Activated T-helper 1 cell treated with Interleukin-2 at 50 U/mL for 16 hours (primary cell): ENCODE measurements around the gene PNKP.

Experiments
- DNase-seq: peaks from one replicate; pipeline ENCODE4 v3.0.0-alpha.2; 2020; ENCODE audit warnings: low read depth

PNKP gene

DNA sequence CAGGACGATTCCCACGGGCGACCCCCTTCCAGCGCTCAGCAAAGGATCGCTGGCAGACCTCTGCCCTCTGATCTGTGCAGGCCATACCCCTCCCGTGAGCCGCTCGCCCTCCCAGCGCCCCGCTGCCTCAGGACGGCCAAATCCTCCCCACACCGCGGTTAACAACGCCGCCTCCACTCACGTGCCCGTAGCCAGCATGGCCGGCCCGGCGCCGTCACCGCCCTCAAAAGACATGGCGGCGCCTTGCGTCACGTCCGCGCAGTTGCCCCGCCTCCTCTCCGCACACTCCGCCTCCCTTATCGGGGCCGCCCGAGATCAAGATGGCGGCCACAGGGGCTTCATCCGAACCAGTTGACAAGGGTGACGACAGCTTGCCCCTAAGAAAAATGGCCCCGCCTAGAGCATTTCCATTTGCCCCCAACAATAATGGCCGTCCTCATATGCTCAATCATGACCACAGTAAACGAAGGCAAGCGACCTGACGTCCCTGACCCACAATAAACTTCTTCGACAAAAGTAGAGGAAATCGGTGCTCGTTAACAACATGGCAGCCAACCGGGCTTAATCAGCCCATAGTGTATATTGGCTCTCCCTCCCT lies 9.1 kb upstream of the PNKP start:
- peak; percentile 96 for DNase-seq

DNA sequence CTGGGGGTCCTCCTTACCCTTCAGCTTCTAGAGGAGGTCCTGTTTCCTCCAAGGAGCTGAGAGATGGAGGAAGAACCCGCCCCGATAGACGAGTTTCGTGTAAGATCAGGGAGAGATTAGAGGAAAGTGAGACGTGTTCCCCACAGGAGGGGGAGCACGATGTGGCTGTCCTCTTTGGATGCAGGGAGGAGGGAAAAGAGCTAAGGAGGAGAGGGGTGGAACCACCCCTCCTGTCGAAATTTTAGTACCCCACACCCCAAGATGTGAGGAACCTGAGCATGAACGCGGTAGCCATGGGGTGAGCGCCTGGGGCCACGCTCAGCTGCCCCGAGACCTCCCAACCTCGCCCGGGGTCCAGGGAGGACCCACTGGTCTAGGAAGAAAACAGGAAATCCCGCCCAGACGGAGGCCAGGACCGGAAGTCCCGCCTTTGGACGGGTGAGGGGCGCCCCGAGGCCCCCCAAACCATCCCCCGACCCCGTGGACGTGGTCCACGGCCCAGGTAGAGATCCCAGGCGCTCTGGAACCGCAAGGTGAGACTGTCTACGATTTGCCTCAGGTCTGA lies 8.6 kb upstream of the PNKP start:
- peak; percentile 41 for DNase-seq

DNA sequence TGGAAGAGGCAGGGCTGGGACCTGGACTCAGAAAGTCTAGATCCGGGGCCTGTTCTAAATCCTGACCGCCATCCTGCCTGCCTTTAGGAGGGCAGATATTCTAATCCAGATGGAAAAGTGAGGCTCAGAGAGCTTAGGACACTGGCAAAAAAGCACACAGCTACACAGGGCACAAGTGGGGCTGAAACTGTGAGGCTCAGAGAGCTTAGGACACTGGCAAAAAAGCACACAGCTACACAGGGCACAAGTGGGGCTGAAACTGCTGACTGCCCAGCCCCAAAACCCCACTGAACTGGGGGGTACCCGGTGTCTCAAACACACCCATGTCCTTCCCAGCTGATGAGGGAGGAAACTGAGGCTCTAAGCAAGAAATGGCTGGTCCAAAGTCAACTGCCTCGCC lies 7.8 kb upstream of the PNKP start:
- DNase-seq: no peak

DNA sequence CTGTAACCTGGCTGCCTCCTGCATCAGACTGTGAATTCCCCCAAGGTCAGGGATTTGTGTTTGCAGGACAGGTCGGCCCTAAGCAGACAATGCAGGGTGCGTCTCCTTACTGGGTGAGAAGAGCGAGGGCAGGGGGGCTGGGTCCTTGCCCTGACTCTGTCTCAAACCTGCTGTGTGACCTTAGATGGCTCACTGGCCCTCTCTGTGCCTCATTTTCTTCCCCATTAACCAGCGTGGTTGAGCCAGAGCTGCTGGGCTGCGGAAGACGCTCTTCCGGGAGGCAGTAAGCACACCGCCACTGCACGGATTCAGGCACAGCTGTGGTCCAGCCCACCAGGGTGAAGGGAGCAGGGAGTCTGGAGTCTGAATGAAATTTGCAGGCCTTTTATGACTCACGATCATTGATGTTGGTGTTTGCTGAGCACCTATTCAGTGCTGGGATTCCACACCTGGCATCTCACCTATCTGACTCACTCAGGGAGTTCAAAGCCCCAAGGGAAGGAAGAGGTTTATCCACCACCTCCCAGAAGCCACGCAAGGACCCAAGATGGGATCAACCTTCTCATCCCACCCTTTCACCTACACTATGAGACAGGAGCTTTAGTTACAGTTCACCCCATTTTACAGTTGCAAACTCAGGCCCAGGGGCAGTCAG lies 7.3 kb upstream of the PNKP start:
- no peak for DNase-seq

DNA sequence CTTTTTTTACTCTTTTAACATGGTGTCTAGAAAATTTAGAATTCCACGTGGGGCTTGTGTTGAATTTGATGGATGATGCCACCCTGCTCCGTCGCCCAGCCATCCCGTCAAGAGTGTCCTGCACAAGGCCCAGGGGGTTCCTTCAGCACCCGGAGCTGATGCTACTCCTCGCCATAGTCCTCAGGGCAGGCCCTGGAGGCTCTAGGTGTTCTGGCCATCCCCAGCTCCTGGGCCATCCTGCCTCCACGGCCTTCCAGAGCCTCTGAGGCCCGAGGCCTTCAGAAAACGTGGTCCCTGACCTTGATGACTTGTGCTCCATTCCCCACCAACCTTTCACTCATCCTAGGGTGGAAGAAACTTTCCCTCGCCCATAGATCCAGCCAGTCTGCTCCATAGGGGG lies 6.5 kb upstream of the PNKP start:
- DNase-seq: no peak

DNA sequence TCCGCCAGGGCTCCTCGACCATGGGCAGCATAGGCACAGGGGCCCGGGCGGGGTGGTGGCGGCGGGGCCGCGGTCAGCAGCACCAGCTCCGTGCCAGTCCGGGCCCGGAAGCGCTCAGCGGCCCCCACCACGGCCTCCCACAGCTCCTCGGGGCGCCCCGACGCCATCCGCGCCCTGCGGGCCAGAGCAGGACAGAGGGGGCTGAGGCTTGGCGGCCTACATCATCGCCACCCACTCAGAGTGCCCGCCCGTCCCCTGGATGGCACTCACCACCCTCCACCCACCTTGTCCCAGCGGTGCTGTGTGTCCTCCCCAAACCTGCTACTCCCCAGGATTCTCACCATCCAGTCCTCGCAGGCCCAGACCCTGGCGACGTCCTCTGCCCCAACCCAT lies 5.7 kb upstream of the PNKP start:
- no peak for DNase-seq

DNA sequence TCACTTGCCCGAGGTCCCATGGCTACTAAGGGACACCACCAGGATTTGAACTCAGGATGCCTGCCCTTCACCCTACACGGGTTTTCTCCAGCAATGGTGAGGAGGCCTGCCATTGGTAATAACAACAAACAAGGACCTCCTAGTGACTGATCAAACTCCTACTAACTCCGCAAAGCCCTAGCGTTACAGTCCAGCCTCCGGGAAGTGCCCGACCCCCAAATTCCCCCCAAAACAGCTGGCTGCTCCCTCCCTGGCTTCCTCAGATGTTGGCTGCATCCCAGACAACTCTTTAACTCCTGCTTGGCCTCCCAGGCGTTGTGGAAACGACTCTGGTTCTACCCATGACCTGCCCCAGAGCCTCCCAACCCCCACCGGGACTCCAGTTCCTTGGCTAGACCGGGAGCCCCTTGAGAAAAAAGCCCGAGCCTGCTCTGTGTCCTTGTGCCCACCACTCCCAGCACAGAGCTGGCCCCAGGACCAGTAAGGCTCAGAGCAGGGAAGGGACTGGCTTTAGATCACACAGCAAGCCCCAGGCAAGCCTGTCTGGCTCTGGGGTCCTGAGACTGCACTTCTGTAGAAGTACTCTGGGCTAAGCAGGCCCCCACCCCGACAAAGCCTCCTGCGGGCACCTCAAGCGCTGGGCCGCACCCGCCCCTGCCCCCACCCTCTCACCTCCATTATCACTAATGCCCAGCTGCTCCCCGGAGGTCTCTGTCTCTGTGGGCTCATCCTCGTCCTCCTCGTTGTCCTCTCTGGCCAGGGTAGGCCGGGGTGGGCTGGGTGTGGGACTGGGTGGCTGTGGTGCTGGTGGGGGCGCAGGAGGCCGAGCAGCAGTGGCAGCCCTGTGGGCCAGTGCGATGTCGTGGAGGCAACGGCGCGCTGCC lies 5.1 kb upstream of the PNKP start:
- DNase-seq: no peak

DNA sequence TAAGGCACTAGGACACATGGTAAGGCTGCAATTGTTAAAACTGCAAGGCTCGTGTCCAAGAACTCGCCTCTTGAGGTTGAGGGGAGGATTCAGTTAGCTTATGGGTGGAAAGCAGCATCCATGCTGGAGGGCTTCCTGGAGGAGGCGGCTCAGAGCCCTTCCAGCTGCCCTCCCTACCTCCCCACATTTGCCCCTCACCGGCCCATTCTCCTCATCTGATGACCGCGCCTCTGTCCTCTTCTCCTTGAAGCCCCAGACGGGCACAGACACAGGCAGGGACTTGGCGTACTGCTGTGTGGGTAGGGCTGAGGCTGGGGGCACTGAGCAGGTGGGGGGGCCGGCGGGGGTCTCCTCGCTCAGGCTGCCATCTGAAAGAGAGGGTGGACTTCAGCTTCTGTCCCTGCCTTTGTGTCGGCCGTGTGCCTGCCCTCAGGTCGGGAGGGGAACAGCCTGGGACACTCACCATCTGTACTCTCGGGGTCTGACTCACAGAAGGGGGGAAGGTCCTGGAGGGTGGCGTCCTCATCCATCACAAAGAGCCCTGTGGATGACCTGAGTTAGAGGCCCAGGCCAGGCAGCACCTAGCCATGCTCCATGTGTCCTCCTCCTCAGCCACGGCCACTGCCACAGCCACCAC lies 4.1 kb upstream of the PNKP start:
- DNase-seq: no peak

DNA sequence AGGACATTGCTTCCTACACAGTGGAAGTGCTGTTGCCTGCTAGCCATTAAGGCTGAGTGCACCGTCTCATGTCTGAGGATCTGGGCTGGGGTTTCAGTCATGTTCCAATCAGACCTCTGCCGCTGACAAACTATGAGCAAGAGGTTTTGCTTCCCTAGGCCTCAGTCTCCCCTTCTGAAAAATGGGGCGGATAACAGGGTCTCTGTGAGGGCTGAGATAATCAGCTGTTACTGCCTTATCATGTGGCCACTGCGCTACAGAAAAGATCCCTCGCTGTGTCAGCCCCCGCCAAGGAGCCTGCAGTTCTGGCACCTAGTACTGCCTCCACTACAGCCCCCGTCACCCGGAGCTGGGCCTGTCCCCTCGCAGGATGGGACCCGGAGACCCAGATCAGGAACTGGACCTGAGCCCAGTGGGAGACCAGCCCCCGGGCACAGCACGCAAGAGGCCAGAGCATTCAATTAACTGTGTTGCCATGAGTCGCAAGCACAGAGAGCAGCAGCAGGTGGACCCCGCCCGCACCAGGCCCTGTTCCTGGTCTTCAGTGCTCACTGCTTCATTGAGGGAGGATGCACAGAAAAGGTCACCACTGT lies 3.0 kb upstream of the PNKP start:
- no peak for DNase-seq

DNA sequence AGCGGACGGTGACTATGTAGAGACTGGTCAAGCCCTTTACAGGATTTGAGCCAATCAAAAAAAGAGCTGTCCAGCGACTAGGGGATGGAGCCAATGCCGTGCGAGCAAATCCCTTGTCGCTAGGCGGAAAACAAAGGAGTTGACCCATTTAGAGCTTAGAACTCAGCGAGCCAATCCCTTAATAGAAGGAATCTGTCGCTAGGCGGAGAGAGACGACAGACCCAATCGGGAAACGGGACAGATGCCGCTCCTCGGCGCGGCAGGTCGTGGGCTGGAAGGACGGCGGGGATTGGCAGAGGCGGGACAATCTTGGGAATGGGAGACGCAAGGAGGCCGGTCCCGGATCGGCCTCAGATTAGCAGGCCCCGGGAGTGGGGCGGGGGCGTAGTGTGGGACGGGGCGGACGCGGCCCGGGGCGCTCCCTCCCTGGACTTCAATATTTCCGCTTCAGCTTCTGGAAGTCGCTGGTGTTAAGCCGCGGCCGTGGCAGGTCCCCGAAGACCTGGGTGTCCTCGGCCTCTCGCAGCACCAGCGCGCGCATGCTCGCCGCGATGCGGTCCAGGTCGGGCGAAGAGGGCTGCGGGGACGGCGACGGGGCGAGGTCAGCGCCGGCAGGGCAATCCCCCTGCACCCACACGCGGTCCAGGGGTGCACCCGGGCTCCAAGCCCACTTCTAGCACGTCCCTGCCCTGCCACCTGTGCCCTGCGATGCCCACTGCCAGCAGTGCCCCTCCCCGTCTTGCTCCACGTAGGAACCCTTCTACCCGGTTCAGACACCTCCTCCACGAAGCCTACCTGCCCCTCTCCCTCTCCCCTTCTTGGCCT lies 2.3 kb upstream of the PNKP start:
- DNase-seq: peak; percentile 81

DNA sequence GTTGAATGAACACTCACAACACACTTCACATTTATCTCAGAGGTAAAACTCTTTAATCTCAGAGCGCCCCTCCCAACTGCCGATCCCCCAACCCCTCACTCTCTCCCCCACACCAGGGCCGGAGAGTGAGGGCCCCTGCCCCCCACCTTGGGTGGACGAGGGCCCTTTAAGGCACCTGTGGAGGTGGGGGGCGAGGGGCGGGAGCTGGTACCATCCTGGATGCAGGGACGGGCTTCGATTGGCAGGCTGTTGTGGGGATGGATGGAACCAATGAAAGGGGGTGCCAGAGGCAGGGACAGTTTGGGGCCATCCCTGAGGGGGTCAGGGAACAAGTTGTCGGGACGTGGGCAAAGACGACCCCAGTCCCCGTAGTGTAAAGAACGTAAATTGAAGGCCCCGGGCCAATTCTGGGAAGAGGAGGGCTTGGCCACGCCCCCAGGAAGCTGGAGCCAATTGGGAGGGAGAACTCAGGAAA lies 1.7 kb upstream of the PNKP start:
- no peak for DNase-seq

DNA sequence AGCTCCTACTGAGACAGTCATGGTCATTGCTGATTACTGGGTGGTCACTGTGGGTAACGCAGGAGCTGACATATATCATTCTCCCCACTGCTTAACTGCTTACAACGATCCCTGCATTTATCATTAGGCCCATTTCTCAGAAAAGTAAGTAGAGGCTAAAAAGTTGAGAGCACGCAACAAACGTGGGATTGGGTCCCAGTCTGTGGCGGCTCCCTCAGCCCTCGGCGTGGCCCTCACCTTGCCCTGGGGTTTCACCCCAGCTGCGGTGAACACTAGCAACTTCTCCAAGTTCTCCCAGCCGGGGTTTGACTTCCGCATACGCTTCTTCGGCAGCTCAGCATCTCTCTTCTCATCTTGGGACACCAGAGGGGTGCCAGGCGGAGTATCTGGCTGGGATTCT lies 2.5 kb downstream of the PNKP start:
- DNase-seq: no peak

DNA sequence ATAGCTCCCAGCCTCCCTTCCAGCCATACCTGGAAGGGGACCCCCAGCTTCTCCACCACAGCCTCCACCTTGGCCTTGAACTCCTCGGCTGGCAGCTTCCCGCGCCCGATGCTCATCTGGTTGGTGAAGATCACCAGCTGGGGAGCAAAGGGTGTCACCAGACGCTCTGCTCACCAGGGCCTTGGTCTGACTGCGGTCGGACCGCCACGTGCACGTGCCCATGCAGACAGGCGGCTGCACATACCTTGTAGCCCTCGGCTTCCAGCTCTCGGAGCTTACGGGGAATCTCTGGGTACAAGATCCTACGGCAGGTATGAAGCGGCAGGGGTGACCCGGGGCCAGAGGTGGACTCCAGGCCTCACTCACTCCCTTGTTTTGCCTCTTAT lies 3.4 kb downstream of the PNKP start:
- no peak for DNase-seq

DNA sequence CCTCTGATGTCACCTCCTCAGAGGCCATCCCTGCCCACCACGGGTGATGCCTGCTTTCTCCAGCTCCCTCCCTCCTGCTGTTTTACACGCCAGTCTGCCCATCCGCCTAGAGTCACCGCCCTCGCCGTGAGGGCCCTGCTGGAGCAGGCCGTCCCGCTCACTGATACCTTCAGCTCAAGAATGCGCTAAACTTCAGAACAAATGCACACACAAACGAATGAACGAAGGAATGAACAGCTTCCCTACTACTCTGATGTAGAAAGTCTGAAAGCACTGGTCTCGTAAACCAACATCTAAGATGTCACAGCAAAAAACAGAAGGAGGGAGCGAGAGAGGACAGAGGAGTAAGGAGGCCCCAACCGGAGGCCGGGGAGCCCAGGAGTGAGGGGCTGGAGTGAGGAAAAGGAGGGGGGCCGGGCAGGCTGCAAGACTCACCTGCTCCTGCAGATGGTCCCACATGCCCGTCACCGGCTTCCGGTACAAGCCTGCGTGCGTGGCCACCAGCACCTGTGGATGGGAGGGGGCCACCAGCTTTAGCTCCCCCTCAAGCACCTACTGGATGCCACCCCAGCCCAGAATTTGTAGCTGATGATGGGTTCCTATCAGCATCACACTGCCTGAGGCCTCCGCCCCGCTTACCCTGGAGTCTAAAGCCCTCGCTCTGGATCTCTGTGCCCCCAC lies 4.0 kb downstream of the PNKP start:
- DNase-seq: no peak

DNA sequence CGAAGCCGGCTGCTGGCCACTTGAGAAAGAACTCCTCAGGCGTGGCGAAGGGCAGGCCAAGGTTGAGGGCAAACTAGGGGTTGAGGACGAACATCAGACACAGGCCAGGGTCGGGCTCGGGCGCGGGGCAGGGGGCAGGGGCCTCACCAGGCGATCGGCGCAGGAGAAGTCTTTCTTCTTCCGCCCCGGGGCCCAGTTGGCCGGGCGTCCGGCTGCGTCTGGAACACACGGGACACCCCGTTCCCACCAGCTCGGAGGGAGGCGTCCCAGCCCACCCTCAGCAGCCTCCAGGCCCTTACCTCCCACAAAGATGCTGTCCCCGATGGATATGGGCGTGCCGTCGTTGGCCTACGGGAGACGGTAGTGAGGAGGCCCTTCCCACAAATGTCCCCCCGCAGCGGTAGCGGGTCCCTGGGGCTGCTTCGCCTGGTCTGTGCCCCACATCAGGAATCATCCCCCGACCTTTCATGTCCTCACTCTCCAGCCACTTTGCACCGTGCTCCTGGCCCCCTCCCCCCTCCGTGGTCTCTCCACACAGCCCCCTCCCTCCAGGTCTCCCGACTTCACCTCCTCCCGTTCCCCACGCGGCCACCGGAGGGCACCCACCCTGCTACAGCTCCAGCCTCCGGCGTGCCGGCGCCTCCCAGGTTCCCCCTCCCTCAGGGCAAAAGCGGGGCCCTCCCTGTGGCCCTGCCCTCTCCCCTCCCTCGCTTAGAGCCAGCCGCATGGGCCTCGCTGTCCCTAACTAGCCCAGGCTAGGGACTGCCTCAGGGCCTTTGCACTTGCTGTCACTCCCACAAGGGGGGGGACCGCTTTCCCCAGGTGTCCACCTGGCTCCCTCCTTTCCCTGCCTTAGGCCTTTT lies 4.8 kb downstream of the PNKP start:
- no peak for DNase-seq

DNA sequence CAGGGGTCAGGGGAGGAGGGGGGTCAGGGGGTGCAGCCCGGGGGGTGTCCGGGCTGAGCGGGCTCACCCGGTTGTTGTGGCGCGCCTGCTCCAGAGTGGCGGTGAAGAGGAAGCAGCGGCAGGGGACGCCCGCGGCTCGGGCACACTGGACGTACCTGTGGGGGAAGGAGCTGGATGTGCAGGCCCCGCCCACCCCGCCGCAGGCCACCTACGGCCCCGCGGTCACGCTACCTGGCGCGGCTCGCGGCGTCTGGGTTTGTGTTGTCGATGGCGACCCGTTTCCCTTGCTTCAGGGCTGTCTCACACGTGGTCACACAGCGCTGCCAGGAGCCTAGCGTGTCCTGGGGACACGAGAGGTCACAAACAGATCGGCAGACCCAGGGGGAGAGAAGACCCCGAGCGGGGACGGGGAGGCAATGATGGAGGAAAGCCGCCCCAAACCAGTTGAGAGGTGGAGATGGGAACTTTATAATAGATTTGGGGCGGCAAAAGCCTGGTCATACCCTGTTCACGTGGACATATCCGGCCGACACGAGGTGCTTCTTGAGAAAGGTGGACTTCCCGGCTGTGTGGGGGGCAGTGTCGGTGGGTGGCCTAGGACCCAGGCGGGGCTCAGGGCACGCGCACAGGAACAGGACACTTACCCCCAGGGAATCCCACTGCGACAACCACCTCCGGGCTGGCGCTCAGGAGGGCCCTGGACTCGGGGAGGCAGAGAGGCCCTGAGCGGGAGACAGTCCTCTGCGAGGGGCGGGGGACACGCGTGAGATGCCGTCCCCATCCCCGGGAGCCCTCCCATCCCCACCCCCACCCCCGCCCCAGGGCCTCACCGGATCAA lies 5.6 kb downstream of the PNKP start:
- DNase-seq: no peak

DNA sequence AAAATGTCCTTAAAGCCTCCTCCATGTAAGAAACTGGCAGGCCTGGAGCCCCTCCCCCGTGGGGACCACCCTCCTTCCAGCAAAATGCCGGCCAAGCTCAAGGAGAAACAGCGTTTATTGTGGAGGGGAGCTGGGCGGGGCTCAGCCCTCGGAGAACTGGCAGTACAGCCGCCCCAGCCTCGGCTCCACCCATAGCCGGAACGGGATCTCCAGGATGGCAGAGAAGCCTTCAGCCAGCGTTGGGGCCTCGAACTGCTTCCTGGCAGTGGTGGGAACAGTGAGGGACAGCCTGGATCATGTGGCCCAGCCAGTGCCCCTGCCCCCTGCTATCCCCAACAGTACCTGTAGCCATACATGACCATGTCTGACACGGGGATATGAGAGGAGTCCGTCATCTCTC lies 6.3 kb downstream of the PNKP start:
- DNase-seq: no peak

DNA sequence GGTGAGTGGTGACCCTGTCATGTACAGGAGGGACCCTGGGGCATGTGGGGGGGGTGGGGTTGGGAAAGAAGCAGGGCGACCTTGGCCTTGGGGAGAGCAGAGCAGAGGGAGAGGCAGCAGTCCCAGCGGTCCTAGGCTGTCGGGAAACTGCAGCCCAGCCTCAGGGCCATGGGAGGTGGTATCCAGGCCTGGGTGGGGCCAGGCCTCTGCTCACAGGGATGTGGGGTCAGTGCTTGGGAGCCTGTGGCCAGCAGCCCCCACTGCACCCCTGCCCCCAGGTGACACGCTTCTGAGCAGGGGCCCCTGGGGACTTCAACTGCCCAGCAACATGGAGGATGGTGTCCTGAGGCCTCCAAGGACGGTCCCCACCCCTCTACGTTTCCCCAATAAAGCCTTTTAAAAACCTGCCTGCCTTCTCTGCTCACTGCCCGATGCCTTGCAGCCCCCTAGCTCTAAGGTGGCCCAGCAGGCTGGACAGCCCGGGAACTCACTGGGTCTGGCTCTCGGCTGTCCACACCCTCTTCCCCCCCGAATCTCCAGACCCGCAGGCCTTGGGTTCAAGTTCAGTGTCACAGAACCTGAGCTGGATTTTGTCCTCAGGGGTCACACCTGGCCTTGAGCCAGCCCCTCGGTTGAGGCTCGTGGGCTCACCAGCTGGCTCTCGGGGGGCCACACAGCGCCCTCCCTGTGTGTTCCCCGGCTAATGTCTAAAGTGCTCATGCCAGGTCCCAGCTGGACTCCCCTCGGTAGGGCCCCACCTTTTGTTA lies 6.9 kb downstream of the PNKP start:
- DNase-seq: no peak
